ENCODE measurements around the gene CASP4.

GRCh38 chr11:104968355-104968855 lies at the start of gene CASP4:
- TF ChIP-seq EZH2 (IDR thresholded peaks at IDR 0.05) = no peak
- peak; percentile 37; the same call in 1 of the 2 replicates for TF ChIP-seq SP1 (IDR thresholded peaks at IDR 0.05; ENCODE audit: low read depth)
- TF ChIP-seq, protein P1, sequence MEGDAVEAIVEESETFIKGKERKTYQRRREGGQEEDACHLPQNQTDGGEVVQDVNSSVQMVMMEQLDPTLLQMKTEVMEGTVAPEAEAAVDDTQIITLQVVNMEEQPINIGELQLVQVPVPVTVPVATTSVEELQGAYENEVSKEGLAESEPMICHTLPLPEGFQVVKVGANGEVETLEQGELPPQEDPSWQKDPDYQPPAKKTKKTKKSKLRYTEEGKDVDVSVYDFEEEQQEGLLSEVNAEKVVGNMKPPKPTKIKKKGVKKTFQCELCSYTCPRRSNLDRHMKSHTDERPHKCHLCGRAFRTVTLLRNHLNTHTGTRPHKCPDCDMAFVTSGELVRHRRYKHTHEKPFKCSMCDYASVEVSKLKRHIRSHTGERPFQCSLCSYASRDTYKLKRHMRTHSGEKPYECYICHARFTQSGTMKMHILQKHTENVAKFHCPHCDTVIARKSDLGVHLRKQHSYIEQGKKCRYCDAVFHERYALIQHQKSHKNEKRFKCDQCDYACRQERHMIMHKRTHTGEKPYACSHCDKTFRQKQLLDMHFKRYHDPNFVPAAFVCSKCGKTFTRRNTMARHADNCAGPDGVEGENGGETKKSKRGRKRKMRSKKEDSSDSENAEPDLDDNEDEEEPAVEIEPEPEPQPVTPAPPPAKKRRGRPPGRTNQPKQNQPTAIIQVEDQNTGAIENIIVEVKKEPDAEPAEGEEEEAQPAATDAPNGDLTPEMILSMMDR (IDR thresholded peaks at IDR 0.05 in 2 of 3, conservative IDR thresholded peaks at IDR 0.05 in 1 of 3; ENCODE audit: borderline replicate concordance in 1 of 3, insufficient read depth in 1 of 3, low read depth in 2 of 3, low read length in 2 of 3) = no peak
